PFSK-1 (cell line): ENCODE data around the gene XYLT1.

Experiments
- FOXP2 ChIP-seq: optimal IDR thresholded peaks from 2 replicates; pipeline ENCODE3; 2011; ENCODE audit warnings: borderline replicate concordance, control low read depth, inconsistent platforms; ENCODE audit not compliant: insufficient read depth; ENCODE audit errors: extremely low read length, extremely low read depth
- POLR2AphosphoS5 ChIP-seq: IDR thresholded peaks from 2 replicates; pipeline ENCODE4 v1.6.1; 2012; ENCODE audit warnings: low read depth, mild to moderate bottlenecking, control low read depth, low read length, moderate library complexity
- SIN3A ChIP-seq: IDR thresholded peaks from 2 replicates; pipeline ENCODE4 v1.6.1; 2012; ENCODE audit warnings: mild to moderate bottlenecking, low read length, moderate library complexity, borderline replicate concordance; ENCODE audit not compliant: insufficient read depth
- TAF1 ChIP-seq: IDR thresholded peaks from 2 replicates; pipeline ENCODE4 v1.6.1; 2012; ENCODE audit warnings: low read length, control low read depth, borderline replicate concordance; ENCODE audit not compliant: insufficient read depth
- TF ChIP-seq, protein P1 (sequence below), 2 experiments: IDR thresholded peaks; 2 replicates each; pipeline versions ENCODE4 v1.6.1 to v1.8.0; 2011 to 2012; ENCODE audit warnings: low read depth in 2 of 2, low read length in 2 of 2, control low read depth in 1 of 2, inconsistent platforms in 1 of 2, mild to moderate bottlenecking in 1 of 2, moderate library complexity in 1 of 2; ENCODE audit not compliant: insufficient read depth in 1 of 2

Gene XYLT1

DNA sequence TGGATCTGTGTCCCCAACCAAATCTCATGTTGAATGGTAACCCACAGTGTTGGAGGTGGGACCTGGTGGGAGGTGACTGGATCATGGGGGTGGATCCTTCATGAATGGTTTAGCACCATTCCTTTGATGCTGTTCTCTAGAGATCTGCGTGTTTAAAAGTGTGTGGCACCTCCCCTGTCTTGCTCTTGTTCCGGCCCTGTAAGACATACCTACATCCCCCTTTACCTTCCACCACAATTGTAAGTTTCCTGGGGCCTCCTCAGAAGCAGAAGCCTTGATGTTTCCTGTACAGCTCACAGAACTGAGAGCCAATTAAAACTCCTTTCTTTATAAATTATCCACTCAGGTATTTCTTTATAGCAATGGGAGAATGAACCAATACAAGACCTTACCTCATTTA lies 257.7 kb downstream of the XYLT1 start:
- no peak for TF ChIP-seq SIN3A
- TF ChIP-seq, protein P1, sequence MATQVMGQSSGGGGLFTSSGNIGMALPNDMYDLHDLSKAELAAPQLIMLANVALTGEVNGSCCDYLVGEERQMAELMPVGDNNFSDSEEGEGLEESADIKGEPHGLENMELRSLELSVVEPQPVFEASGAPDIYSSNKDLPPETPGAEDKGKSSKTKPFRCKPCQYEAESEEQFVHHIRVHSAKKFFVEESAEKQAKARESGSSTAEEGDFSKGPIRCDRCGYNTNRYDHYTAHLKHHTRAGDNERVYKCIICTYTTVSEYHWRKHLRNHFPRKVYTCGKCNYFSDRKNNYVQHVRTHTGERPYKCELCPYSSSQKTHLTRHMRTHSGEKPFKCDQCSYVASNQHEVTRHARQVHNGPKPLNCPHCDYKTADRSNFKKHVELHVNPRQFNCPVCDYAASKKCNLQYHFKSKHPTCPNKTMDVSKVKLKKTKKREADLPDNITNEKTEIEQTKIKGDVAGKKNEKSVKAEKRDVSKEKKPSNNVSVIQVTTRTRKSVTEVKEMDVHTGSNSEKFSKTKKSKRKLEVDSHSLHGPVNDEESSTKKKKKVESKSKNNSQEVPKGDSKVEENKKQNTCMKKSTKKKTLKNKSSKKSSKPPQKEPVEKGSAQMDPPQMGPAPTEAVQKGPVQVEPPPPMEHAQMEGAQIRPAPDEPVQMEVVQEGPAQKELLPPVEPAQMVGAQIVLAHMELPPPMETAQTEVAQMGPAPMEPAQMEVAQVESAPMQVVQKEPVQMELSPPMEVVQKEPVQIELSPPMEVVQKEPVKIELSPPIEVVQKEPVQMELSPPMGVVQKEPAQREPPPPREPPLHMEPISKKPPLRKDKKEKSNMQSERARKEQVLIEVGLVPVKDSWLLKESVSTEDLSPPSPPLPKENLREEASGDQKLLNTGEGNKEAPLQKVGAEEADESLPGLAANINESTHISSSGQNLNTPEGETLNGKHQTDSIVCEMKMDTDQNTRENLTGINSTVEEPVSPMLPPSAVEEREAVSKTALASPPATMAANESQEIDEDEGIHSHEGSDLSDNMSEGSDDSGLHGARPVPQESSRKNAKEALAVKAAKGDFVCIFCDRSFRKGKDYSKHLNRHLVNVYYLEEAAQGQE (IDR thresholded peaks at IDR 0.05; ENCODE audit: insufficient read depth in 1 of 2, low read depth in 2 of 2, low read length in 2 of 2), result no peak
- TF ChIP-seq FOXP2, result no peak
- TF ChIP-seq TAF1, result no peak
- TF ChIP-seq POLR2AphosphoS5, result no peak

DNA sequence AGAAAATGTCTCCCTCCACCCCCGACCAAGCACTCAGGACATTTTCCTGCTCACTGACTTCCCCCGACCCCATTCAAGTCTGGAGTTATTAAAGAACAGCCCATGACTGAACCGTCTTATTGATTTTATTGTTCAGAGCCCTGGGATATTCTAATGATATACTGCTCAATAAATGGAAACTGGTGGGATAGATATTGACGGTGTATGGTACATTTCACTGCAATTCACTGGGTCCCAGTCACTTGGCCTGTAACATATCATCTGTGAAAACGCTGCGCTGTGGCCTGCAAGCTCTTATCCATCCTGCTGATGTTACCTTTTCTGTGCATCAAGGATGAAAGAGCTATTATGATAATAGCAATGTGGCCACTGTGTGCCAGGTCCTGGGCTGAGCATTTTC lies 258.2 kb downstream of the XYLT1 start:
- TF ChIP-seq SIN3A, result no peak
- TF ChIP-seq, protein P1 (IDR thresholded peaks at IDR 0.05; ENCODE audit: insufficient read depth in 1 of 2, low read depth in 2 of 2, low read length in 2 of 2), result no peak
- no peak for TF ChIP-seq POLR2AphosphoS5
- no peak for TF ChIP-seq TAF1

DNA sequence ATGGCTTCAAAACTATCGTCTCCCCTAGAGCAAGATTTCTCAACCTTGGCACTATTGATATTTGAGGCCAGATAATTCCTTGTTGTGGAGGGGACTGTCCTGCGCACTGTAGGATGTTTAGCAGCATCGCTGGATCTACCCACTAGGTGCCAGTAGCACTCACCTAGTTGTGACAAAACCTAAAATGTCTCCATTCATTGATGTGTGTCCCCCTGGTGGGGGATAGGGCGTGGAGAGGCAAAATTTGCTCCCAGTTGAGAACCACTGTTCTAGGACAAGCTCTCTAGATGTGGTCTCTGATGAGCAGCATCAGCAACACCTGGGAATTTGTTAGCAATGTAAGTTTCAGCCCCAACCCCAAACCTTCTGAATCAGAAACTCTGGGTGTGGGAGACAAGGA lies 259.0 kb downstream of the XYLT1 start:
- TF ChIP-seq, protein P1 (IDR thresholded peaks at IDR 0.05; ENCODE audit: insufficient read depth in 1 of 2, low read depth in 2 of 2, low read length in 2 of 2), result no peak
- TF ChIP-seq POLR2AphosphoS5 (no peak), SIN3A (no peak), TAF1 (no peak), FOXP2 (no peak)

DNA sequence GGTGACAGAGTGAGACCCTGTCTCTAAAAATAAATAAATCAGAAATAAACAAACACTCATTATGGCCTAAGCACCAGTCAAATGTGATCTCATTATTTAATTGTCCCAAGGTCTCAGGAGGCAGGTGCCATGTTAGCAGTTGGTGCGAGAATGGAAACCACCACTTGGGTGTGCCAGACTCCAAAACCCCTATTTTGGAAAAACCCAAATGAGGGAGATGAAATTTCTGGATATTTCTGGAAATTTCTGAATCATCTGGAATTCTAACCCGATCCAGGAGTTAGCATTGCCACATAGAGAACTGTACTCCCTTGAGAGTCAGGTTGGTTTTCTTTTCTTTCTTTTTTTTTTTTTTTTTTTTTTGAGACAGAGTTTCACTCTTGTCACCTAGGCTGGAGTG lies 264.0 kb downstream of the XYLT1 start:
- TF ChIP-seq SIN3A, result no peak
- TF ChIP-seq, protein P1 (IDR thresholded peaks at IDR 0.05; ENCODE audit: insufficient read depth in 1 of 2, low read depth in 2 of 2, low read length in 2 of 2), result no peak
- TF ChIP-seq FOXP2, result no peak
- no peak for TF ChIP-seq POLR2AphosphoS5
- no peak for TF ChIP-seq TAF1

DNA sequence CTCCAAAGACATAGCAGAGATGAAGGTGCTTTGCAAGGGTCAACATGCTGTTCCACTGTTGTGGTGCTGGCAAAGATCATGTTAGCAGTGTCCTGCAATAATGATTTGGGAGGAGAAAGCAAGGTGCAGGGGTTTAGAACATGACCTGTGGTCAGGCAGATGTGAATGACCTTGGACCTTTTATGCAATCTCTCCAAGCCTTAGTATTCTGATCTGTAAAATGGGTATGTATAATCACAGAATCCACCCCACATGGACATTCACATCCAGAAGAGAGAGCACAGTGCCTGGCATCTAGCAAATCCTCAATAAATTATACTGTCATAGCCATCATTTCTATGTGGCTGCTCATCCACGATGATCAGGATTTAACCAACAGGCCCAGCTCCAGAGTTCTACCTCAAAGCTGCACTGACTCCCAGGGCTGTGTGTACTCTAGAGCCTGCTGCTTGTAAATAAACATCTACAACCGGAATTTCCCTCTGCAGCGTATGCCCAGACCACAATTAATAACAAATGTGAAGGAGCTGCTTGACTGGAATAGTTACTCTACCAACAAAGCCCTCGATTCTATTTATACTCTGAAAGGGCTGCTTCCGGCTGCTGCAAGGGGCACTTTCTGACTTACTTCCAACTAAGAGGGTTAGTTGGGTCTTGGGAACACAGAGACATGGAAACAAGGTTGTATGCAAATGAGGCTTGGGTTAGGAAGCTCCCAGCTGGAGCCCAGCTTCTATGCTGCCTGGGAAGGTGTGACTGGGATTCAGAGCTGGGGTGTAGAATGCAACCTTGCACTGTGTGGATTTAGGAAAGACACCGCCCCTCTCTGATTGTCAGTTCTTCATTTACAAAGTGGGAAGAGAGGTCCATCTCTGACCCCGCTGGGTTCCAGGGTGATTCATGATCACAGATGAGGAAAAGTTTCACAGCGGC lies 265.2 kb downstream of the XYLT1 start:
- no peak for TF ChIP-seq TAF1
- no peak for TF ChIP-seq SIN3A
- TF ChIP-seq FOXP2, result no peak
- TF ChIP-seq, protein P1 (IDR thresholded peaks at IDR 0.05; ENCODE audit: insufficient read depth in 1 of 2, low read depth in 2 of 2, low read length in 2 of 2), result no peak
- no peak for TF ChIP-seq POLR2AphosphoS5
